Hematopoietic multipotent progenitor cell treated with erythropoietin and hydrocortisone succinate and interleukin-3 and kit ligand, for 17 days (in vitro differentiated cells): ENCODE measurements around the gene TMEM184C.

Experiments used
- DNase-seq: peaks from one replicate; pipeline ENCODE4 v3.0.0-alpha.2; 2015; ENCODE audit warnings: low spot score

The TMEM184C gene

DNA sequence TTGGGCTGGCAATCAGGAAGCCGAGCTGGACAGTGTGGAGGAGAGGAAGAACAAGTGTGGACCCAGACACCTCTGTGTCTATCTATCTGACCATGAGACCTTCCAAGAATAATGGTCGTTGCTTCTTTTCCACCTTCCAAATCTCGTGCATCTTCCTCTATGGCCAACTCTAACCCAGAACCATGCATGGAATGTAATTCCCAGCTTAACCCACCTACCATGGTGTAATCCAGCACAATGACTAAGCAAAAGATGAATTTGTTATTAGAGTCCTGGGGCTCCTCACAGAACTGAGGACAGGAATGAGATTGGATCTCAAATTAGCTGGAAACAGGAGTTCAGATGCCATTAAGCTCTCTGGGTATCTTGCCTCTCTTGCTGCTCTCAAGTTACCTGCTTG lies 17.4 kb upstream of the TMEM184C start:
- no peak for DNase-seq

DNA sequence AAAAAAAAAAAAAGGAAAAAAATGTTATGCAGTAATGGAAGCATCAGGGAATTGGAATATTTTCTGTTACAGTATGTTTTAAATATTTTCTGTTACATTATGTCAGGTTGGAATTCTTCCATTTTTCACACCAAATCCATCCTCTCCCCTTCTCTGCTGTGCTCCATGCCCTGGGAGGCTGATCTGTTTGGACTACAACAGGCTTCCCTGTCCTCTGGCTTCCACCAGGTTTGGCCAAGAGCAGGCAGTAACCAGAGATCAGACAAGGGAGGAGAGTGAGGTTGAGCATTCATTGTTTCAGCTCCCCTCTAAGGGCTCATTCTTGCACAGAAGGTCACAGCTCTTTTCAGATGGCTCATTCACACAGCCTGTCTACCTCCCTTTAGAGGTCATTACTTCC lies 11.7 kb upstream of the TMEM184C start:
- DNase-seq: no peak

DNA sequence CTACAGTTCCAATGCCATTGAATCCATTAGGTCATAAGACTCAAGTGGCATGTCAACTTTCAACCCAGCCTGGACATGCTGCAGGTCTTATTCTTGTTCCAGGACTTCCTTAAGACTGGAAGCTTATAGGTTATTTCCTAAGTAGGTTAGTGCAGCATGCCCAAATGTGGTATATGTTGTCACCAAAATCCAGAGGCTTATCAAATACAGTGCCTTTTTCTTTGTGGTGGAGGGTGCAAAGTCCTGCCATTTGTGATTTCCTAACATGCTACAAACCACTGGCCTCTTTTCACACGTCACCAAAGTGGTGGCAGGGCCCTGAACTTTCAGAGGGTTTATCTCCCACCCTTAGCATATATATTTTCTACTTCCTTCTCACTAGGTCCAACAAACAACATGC lies 9.7 kb upstream of the TMEM184C start:
- DNase-seq: no peak

DNA sequence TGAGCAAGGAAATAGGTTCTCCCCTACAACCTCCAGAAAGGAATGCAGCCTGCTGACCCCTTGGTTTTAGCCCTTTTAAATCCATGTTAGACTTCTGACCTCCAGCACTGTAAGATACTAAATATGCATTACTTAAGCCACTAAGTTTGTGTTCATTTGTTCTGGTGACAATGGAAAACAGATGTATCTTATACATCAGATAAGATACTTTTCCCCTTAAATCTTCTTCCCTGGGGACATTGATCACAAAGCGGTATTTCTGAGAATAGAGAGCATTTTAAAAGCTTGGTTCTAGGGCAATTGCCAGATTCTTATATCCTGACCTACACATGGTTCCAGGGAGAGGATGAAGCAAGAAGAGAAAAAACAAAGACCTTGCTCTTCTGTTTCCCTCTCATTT lies 6.5 kb upstream of the TMEM184C start:
- DNase-seq: no peak

DNA sequence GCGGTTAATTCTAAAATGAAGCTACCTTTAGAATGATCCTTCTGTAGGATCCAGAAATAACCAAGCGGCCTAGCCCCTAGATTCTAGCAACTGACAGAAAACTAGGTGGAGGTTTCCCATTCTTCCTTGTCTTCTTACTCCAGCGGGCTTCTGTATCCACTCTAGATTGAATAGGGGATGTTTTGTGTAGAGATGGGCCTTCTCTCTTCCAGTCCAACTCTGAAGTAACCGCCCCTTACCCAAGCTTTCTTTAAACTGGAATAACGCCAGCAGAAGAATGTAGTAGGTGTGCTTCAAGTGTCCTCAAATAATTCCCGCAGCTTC lies 386 bp upstream of the TMEM184C start:
- DNase-seq: no peak

DNA sequence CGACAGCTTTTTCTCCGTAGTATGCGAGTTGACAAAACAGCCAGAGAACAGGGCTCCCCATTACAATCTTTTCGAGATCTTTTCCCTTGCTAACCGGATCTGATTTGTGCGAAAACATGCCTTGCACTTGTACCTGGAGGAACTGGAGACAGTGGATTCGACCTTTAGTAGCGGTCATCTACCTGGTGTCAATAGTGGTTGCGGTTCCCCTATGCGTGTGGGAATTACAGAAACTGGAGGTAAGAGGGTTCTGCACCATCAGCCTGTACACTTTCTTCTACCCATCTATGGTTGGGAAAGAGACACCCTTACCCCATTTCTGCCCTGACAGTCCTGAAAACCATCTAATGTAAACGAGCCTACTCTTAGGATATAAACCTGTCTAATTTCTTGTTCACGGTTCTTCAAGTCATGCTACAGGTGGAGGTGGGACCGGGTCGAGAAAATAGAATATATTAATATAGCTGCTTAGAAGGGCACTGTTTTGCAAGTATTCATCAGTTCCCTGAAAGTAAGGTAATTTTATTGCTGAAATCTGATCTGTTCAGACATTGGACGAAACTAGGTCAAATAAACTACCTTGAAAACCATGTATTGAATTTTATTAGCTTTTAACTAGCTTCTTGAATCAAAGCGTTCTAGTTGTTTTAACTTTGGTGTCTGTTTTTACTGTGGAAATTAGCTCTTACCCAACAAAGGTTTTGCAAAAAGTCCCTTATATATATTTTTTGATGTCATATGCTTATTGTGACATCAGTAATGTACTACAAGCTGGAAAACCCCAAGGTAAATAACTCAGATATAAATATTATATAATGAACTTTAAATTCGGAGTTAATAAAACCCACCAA lies 869 bp downstream of the TMEM184C start:
- no peak for DNase-seq

DNA sequence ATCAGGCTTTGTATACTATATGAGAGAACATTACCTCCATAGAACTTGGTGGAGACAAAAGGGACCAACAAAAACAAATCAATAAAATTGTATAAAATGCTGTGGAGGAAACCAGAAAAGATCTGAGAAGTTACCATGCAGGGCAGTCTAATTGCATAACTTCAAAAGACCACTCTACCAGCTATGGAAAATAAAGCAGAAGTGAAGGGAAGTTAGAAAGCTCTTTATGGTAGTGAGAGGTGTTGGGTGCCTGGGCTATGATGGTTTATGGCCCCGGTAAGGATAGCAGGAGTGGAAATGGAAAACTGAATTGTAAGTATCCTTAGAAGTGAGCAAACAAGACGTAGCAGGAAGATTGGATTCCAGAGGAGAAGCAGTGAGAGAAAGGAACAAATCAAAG lies 3.1 kb downstream of the TMEM184C start:
- DNase-seq: no peak

DNA sequence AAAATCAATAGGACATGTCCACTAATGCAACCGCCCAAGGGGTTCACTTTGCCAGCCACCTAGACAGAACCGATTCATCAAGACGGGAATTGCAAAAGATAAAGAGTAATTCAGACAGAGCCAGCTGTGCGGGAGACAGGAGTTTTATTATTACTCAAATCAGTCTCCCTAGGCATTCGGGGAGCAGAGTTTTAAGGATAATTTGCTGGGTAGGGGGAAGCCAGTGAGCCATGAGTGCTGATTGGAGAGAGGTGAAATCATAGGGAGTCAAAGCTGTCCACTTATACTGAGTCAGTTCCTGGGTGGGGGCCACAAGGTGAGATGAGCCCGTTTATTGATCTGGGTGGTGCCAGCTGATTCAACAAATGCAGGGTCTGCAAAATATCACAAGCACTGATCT lies 8.5 kb downstream of the TMEM184C start:
- DNase-seq: no peak

DNA sequence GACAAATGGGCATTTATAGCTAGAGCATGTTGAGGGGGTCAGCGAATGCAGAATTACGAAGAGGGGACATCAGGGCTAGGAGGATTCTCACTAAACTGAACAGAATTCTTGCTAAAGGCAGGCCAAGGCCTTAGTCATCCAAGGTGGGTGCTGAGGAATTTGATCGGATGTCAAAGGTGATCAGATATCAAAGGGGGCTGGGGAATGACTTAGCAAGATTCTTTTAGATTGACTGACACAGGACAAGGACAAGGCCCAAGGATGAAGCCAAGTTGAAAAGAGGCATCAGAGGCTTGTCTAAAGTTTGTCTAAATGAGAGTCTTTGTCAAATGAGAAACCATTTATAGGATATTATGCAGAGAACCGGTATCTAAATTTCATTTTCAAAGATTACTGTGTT lies 9.7 kb downstream of the TMEM184C start:
- no peak for DNase-seq

DNA sequence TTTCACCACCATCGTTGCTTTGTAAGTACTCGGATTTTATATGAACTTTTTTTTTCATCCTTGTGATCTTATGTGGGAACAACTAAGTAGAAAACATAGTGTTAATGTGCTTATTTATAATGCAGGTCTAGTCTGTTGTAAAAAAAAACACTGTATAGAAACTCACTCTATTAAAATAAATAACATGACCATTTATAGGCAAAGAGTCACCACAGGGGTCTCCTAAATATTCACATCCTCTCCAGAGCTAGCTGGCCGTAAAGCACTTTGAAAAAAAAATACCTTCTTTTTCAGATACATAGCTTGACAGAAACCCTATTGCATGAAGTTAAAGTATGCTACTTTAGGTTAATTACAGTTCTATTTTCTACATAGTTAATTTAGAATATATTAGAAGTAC lies 11.2 kb downstream of the TMEM184C start:
- no peak for DNase-seq

DNA sequence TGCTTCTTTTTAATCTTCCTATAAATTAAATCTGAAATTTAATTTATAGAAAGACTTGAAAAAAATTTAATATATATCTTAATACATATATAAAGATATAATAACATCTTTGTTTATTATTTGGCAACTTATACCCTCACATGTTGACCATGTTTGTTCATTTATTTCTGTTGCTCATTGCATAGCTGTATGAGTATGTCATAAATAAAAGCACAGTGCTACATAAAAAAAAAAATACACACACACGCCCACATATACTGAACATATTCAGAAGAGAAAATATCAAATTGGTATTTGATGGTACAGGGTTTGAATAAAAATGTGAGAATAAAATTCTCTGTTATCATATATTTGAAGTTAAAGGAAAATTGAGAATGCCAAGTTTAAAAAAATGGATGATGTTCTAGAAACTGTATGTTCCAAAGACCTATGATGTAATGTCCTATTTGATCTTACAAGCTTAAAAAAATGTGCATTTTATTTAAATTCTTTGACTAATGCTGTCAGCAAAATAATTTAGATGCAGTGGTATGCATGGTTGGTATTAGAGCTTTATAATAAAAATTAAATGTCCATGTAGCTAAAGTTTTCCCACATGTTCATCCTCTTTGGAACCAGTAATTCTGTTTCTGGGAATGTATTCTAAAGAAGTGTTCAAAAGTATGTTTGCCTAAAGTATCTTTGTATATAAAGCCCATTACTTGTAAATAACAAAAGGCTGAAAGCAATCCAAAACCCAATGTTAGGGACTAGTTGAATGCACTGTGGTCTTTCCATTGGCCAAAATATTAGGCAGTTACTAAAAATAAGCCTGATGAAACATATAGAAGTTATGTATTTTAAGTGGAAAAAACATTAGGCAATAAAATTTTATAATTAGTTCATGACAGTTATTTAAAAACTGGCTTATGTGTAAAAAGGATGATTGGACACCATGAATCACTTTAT lies 12.9 kb downstream of the TMEM184C start:
- no peak for DNase-seq

DNA sequence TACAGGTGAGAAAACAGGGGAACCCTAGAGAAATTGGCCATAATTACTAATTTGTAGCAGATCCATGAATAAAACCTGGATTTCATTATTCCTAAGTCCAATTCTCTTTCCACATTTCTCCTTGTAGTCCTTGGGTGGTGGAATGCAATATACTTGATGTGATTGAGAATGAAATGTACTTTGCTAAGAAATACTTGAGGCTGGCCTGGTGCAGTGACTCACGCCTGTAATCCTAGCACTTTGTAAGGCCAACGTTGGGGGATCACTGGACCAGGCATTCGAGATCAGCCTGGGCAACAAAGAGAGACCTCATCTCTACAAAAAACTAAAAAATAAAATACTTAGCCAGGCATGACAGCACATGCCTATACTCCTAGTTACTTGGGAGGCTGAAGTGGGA lies 15.9 kb downstream of the TMEM184C start:
- no peak for DNase-seq

DNA sequence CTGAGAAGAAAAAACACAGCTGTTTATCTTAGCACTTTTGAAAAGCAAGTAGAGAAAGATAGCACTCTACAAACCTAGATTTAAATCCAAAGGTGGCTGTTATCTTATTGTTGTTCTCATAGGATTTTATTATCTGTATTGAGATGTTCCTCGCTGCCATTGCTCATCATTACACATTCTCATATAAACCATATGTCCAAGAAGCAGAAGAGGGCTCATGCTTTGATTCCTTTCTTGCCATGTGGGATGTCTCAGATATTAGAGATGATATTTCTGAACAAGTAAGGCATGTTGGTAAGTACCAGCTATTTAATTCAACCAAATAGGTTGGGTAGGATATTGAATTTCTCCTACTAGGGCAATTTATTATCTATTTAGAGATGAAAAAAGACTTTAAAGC lies 16.4 kb downstream of the TMEM184C start:
- no peak for DNase-seq

DNA sequence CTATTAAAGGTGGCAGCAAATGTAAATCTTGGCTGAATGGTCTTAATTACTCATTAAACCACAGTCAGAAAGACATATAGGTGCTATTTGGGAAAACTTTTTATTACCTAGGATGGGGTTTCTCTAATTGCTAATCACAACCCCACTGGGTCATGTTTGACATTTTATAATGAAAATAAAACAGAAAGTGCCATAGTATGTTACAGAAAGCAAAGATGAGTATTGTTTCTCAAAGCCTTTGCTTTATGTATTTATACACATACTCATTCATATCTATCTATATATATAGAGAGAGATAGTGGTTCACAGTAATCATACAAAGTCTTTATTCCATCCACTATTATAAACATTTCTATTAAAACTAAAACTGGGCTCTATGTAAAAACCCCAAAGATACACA lies 18.2 kb downstream of the TMEM184C start:
- no peak for DNase-seq

DNA sequence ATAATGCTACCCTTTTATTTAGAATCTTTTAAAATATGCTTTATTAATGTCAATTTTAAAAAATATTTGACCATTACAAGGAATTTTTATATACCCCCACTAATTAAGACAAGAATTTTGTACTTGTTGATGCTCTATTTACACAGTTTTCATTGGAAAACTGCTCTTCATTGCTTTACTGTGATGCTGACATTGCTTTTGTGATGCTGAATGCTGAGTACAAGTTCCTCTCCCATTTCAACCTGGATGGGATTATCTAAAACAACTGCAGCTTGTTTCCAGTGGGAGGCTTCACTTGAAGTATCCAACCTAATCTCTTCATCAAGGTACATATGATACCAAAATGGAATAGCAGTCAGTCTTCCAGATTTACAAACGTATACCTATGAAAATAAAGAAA lies 21.2 kb downstream of the TMEM184C start:
- no peak for DNase-seq

DNA sequence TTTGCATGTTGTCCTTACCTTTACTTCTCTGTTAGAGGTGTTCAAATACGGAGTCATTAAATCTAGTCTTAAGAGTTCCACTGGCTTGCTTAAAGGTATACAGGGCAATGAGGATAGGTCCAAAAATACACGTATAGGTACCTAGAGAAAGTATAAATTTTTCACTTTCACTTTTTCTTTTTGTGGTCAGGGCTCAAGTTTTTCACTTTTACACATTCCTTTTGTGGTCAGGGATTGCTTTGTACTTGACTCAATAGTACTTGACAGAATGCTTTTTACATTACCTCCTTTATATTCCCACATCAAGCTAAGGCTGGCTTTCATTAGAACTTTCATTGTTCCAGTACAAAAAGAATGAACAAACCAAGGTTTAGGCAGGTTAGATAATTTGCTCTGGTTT lies 21.7 kb downstream of the TMEM184C start:
- DNase-seq: no peak

DNA sequence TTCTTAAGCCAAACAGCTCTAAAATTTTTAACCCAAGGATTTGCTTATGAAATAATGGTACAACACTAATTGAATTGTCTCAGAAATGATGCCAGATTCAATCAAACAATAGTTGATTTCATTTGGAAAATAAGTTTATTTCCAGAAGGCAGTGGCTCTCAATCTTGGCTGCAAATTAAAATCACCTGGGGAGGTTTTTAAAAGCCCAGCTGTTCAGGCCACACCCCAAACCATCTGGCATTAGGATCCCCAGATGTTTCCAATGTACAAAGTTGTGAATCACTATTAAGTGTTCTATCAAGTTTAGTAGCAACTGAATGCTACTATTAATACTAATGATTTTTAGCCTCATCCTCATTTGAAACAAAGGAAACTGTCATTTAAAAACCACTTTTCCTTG lies 22.2 kb downstream of the TMEM184C start:
- no peak for DNase-seq

DNA sequence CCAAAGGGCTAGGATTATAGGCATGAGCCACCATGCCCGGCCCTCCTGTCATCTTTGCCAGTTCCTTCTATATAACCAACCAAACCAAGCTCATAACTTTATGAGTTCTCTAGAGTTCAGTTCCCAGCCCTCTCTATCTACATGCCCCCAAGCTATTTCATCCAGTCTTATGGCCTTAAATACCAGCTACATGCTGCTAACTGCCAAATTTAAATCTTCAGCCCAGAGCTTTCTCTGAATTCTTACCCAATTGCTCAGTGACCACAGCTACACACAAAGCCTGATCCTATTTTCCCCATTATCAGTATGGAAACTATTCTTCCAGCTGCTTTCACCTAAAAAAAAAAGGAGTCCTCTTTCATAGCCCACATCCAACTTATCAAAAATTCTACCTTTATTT lies 23.1 kb downstream of the TMEM184C start:
- DNase-seq: no peak

DNA sequence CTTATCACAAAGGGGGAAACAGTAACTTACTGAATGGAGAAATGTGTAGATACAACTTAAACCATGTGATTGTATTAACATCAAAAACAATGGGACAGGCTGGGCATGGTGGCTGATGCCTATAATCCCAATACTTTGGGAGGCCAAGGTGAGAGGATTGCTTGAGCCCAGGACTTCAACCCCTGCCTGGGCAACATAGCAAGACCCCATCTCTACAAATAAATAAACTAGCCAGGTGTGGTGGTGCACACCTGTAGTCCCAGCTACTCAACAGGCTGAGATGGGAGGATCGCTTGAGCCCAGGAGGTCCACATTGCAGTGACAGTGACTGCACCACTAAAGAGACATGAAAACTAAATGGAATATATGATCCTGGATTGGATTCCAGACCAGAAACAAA lies 26.4 kb downstream of the TMEM184C start:
- no peak for DNase-seq

DNA sequence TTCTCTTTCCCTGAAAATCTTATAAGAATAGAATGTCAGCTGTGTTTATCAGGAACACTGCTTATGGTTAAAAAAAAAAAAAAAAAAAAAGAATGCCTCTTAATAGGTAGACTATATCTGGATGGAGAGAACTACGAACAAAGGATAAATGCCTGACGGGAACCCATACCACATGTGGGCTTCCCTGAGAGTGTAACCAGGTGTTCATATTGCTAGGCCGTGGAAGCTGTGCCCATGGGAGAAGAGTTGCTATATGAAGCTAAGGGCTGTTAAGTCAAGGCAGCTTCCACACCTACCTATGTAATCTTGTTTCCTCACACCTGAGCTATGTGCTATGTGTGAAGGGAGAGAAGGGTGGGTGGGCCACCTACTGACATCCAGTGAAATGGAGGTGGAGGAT lies 27.3 kb downstream of the TMEM184C start:
- no peak for DNase-seq

DNA sequence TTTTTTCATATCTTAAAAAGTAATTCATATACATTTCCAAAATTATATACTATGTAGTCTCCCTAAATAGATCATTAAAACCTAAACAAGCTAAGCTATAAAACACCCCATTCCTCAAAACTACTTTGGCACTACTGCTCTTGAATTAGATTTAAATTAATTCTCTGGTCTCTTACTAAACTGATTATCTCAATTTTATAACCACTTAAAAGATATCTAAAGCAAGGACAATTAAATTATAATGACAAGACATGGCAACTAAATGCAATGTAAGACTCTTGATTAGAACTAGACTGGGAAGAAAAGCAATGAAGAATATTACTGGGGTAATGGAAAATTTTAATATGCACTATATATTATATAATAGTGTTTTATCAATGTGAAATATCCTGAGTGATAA lies 27.9 kb downstream of the TMEM184C start:
- no peak for DNase-seq

DNA sequence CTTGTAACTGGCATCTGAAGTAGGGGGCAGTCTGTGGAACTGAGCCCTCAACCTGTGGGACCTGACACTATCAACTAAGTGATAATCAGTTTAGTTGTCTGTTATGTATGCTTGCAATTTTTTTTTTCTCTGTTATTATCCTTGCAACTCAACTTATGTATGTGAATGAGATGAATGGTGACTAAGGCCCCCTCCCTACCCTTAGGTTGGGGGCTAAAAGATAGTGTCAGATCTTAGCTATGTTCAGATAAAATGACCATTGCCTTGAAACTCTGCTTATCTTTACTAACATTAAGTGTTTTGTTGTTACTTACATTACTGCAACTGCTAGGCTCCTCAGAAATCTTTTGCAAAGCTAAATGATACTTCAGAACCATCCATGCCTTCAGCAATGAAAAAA lies 31.5 kb downstream of the TMEM184C start:
- DNase-seq: no peak

DNA sequence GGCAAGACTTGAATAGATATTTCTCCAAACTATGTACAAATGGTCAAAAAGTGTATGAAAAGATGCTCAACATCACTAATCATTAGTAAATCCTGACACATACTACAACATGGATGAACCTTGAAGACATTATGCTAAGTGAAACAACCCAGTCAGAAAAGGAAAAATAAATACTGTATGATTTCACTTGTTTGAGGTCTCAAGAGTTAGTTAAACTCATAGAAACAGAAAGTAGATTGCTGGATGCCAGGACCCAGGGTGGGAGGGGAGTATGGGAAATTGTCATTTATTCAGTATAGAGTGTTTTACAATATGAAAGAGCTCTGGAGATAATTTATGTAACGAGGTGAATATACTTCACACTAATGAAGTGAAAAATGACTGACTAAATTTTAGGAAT lies 34.4 kb downstream of the TMEM184C start:
- no peak for DNase-seq

DNA sequence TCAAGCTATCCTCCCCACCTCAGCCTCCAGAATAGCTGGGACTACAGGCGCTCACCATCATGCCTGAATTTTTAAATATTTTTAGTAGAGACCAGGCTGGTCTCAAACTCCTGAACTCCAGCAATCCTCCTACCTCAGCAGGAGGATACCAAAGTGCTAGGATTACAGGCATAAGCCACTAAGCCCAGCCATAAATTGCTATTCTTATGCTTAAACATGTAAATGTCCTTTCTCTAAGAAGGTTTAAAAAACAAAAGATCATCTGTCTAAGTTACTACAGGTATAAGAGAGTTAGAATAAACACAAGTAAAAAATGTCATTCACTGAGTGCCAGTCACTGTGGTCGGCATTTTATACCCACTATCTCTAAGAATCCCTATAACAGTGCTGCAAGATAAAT lies 38.4 kb downstream of the TMEM184C start:
- no peak for DNase-seq
